Esophagus squamous epithelium (tissue), 4 donors: ENCODE measurements around the gene ERG.

ENCODE experiments used
- CTCF ChIP-seq, 6 experiments: fragments of 450-650 bp in 4 of 6; fragments of 200-600 bp in 2 of 6; sonication (generic) in 2 of 6; IDR thresholded peaks; one replicate each; pipeline ENCODE4 v1.5.1; 2016 to 2019; ENCODE audit warnings: antibody characterized with exemption in 6 of 6, mild to moderate bottlenecking in 4 of 6, moderate library complexity in 4 of 6
- POLR2A ChIP-seq, 4 donors: fragments of 450-650 bp; IDR thresholded peaks; one replicate each; pipeline ENCODE4 v1.6.1; 2017; ENCODE audit warnings: antibody characterized with exemption in 4 of 4, mild to moderate bottlenecking in 4 of 4, moderate library complexity in 3 of 4

- no peak for TF ChIP-seq CTCF (IDR thresholded peaks at IDR 0.05)
- TF ChIP-seq POLR2A (IDR thresholded peaks at IDR 0.05): no peak
Measured at GRCh38 chr21:38396325-38396724, 102.0 kb downstream of the ERG start.
